ENCODE measurements around the gene RRAS2.

Gene RRAS2

DNA sequence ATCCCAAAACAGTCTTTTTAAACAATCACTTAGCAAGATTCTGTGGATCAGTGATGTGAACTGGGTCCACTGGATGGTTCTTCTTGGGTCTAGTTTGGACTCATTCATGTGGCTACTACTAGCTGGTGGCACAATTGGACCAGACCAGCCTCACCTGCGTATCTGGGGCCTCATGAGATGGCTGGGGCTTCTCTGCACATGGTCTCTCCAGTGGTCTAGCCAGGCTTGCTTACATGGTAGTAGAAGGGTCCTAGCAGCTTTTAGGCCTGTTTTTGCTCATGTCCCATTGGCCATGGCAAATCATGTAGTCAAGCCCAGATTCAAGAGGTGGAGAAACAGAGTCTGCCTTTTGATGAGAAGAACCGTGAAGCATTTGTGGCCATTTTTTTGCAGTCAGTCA is 94.0 kb downstream of the RRAS2 start:
- no peak overlapping the region for H2AFZ ChIP-seq (ENCODE audit: low read depth, low read length)
- no peaks in the 10 kb centered on the region for H3K9me3 ChIP-seq (ENCODE audit: insufficient read depth, low read length, severe bottlenecking)
- H3K27ac ChIP-seq (ENCODE audit: low read length) = no peak overlapping the region
- H3K36me3 ChIP-seq (ENCODE audit: insufficient read depth, low read length) = peaks cover 13% of the 10 kb centered on the region; the same call in 1 of the 2 replicates
- H3K79me2 ChIP-seq (ENCODE audit: insufficient read depth, low read length) = no peaks in the 10 kb centered on the region
- DNase-seq (no peak), ATAC-seq (ENCODE audit: insufficient read depth, low read depth) (no peak)
- H3K4me1 ChIP-seq (ENCODE audit: insufficient read depth, low read length) = peaks cover 3% of the 10 kb centered on the region
- H3K9ac ChIP-seq (ENCODE audit: low read depth, low read length) = no peak overlapping the region
- no peaks in the 10 kb centered on the region for H4K20me1 ChIP-seq (ENCODE audit: insufficient read depth, low read length)
- TF ChIP-seq, protein P1, sequence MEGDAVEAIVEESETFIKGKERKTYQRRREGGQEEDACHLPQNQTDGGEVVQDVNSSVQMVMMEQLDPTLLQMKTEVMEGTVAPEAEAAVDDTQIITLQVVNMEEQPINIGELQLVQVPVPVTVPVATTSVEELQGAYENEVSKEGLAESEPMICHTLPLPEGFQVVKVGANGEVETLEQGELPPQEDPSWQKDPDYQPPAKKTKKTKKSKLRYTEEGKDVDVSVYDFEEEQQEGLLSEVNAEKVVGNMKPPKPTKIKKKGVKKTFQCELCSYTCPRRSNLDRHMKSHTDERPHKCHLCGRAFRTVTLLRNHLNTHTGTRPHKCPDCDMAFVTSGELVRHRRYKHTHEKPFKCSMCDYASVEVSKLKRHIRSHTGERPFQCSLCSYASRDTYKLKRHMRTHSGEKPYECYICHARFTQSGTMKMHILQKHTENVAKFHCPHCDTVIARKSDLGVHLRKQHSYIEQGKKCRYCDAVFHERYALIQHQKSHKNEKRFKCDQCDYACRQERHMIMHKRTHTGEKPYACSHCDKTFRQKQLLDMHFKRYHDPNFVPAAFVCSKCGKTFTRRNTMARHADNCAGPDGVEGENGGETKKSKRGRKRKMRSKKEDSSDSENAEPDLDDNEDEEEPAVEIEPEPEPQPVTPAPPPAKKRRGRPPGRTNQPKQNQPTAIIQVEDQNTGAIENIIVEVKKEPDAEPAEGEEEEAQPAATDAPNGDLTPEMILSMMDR (IDR thresholded peaks at IDR 0.05; ENCODE audit: borderline replicate concordance, extremely low read depth, low read length, poor library complexity, severe bottlenecking) = no peak
- no peak for TF ChIP-seq EZH2 (IDR thresholded peaks at IDR 0.05; ENCODE audit: borderline replicate concordance, low read depth, low read length, severe bottlenecking)
- no peak overlapping the region for H3K4me2 ChIP-seq (ENCODE audit: insufficient read depth, low read length)
- H3K4me3 ChIP-seq (ENCODE audit: low read depth in 1 of 2, low read length in 2 of 2) = no peak overlapping the region
- no peaks in the 10 kb centered on the region for H3K27me3 ChIP-seq (ENCODE audit: insufficient read depth, low read length, poor library complexity)

DNA sequence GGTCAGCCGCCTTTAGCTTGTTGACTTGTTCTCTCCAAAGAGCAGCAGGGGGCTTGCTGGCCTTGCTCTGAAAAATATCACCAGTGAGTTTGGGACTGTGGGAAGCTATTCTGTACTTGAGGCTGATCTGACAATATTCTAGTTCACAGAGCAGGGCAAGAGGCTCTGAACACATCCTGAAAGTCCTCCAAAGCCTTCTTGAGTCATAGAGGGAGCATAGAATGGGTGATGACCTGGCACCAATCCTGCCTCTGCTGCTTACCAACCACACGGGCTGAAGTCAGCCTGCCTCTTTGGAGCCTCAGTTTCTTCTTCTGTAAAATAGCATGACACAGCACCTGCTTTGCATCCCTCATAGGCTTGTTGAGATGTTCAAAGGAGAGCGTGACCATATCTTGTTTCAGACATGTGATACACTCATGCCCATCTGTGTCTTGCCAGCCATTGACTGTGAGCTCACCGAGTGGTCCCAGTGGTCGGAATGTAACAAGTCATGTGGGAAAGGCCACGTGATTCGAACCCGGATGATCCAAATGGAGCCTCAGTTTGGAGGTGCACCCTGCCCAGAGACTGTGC is 96.6 kb downstream of the RRAS2 start:
- Histone ChIP-seq H3K79me2 (ENCODE audit: insufficient read depth, low read length) (no peaks in the 10 kb centered on the region), H3K9ac (ENCODE audit: low read depth, low read length) (no peak overlapping the region), H3K4me3 (ENCODE audit: low read depth in 1 of 2, low read length in 2 of 2) (no peak overlapping the region), H4K20me1 (ENCODE audit: insufficient read depth, low read length) (no peaks in the 10 kb centered on the region), H3K27me3 (ENCODE audit: insufficient read depth, low read length, poor library complexity) (no peaks in the 10 kb centered on the region), H3K4me1 (ENCODE audit: insufficient read depth, low read length) (no peaks in the 10 kb centered on the region), H3K4me2 (ENCODE audit: insufficient read depth, low read length) (no peak overlapping the region), H3K9me3 (ENCODE audit: insufficient read depth, low read length, severe bottlenecking) (no peaks in the 10 kb centered on the region), H3K36me3 (ENCODE audit: insufficient read depth, low read length) (peaks cover 13% of the 10 kb centered on the region; the same call in 1 of the 2 replicates), H3K27ac (ENCODE audit: low read length) (no peak overlapping the region), H2AFZ (ENCODE audit: low read depth, low read length) (no peak overlapping the region)
- ATAC-seq (ENCODE audit: insufficient read depth, low read depth) = no peak
- TF ChIP-seq, protein P1 (IDR thresholded peaks at IDR 0.05; ENCODE audit: borderline replicate concordance, extremely low read depth, low read length, poor library complexity, severe bottlenecking) = no peak
- TF ChIP-seq EZH2 (IDR thresholded peaks at IDR 0.05; ENCODE audit: borderline replicate concordance, low read depth, low read length, severe bottlenecking) = no peak
- DNase-seq = no peak

DNA sequence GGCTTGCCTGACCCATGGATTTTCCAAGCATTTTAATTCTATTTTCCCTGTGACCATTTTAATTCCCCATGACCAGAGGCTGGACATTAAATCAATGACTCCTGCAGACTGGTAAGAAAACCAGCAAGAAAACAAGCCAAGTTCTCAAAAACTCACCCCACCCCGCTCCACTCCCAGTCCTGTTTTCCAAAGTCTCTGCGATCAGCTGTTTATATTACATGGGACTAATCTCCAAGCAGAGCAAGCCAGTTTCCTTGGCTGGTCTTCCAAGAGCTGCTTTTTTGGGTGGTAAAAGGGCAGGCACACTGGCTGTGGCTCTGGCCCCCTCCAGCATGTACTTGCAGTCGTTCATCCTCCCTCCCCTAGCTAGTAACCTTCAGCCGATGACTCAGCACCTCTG is 97.9 kb downstream of the RRAS2 start:
- H3K9me3 ChIP-seq (ENCODE audit: insufficient read depth, low read length, severe bottlenecking) = no peaks in the 10 kb centered on the region
- H3K9ac ChIP-seq (ENCODE audit: low read depth, low read length) = no peak overlapping the region
- no peak overlapping the region for H3K4me3 ChIP-seq (ENCODE audit: low read depth in 1 of 2, low read length in 2 of 2)
- DNase-seq (no peak), ATAC-seq (ENCODE audit: insufficient read depth, low read depth) (no peak)
- H3K27me3 ChIP-seq (ENCODE audit: insufficient read depth, low read length, poor library complexity) = no peaks in the 10 kb centered on the region
- H3K79me2 ChIP-seq (ENCODE audit: insufficient read depth, low read length) = no peaks in the 10 kb centered on the region
- peaks cover 10% of the 10 kb centered on the region; the same call in 1 of the 2 replicates for H3K36me3 ChIP-seq (ENCODE audit: insufficient read depth, low read length)
- TF ChIP-seq EZH2 (IDR thresholded peaks at IDR 0.05; ENCODE audit: borderline replicate concordance, low read depth, low read length, severe bottlenecking) = no peak
- TF ChIP-seq, protein P1 (IDR thresholded peaks at IDR 0.05; ENCODE audit: borderline replicate concordance, extremely low read depth, low read length, poor library complexity, severe bottlenecking) = no peak
- H4K20me1 ChIP-seq (ENCODE audit: insufficient read depth, low read length) = no peaks in the 10 kb centered on the region
- H3K27ac ChIP-seq (ENCODE audit: low read length) = no peak overlapping the region
- no peaks in the 10 kb centered on the region for H3K4me1 ChIP-seq (ENCODE audit: insufficient read depth, low read length)
- no peak overlapping the region for H3K4me2 ChIP-seq (ENCODE audit: insufficient read depth, low read length)
- no peak overlapping the region for H2AFZ ChIP-seq (ENCODE audit: low read depth, low read length)

Data from DND-41 (cell line).